HEK293 (cell line): ENCODE measurements around the gene TRMT44.

Experiments used
- CTCF ChIA-PET: fragments of 350-600 bp; formaldehyde crosslinking; extraction: SDS; loops from one replicate; lab custom pipeline; 2021; ENCODE audit warnings: antibody characterized with exemption; lab: Yijun Ruan, JAX
- POLR2A ChIA-PET: fragments of 300-600 bp; formaldehyde crosslinking; extraction: SDS; loops from one replicate; lab custom pipeline; 2020; ENCODE audit warnings: antibody characterized with exemption, inconsistent platforms; lab: Yijun Ruan, JAX
- H3K27ac ChIP-seq: fragments of 200-500 bp; sonication (Bioruptor generic); 2 replicates; pipeline ENCODE4 v1.5.1; 2014; ENCODE audit warnings: low read depth, low read length, control low read depth, inconsistent platforms; ENCODE audit errors: extremely low read depth
- H3K36me3 ChIP-seq, 2 experiments: fragments of 200-500 bp in 1 of 2; sonication (Bioruptor generic) in 1 of 2; 1 replicate in 1 of 2; 2 replicates in 1 of 2; pipeline ENCODE4 v1.5.1; 2014 to 2017; ENCODE audit warnings: inconsistent platforms in 2 of 2, low read length in 2 of 2; ENCODE audit not compliant: control insufficient read depth in 2 of 2, insufficient read depth in 1 of 2
- H3K4me1 ChIP-seq: fragments of 200-500 bp; sonication (Bioruptor generic); 2 replicates; pipeline ENCODE4 v1.5.1; 2014; ENCODE audit warnings: mild to moderate bottlenecking, low read length, inconsistent platforms; ENCODE audit not compliant: control insufficient read depth, insufficient read depth
- H3K4me3 ChIP-seq: 2 replicates; pipeline ENCODE4 v1.5.1; 2011; ENCODE audit warnings: low read depth, mild to moderate bottlenecking, control low read depth, low read length, moderate library complexity
- H3K9me3 ChIP-seq: fragments of 200-500 bp; sonication (Bioruptor generic); 2 replicates; pipeline ENCODE4 v1.5.1; 2014; ENCODE audit warnings: low read depth, low read length, inconsistent platforms; ENCODE audit not compliant: control insufficient read depth, insufficient read depth
- HOXA7 ChIP-seq: sonication (generic); formaldehyde crosslinking; IDR thresholded peaks from 2 replicates; pipeline ENCODE4 v1.8.1; 2022; ENCODE audit warnings: missing genetic modification reagents, borderline replicate concordance
- PRDM1 ChIP-seq: fragments of 450-650 bp; formaldehyde crosslinking; IDR thresholded peaks from 2 replicates; pipeline ENCODE4; 2016; ENCODE audit warnings: missing biosample characterization, missing genetic modification characterization
- TRIM28 ChIP-seq: IDR thresholded peaks from 2 replicates; pipeline ENCODE4 v1.6.1; 2011; ENCODE audit warnings: low read length, control low read depth, borderline replicate concordance
- ZFHX2 ChIP-seq: fragments of 450-650 bp; formaldehyde crosslinking; conservative IDR thresholded peaks from 2 replicates; pipeline ENCODE4 v1.5.1; 2016; ENCODE audit warnings: missing biosample characterization, missing genetic modification characterization
- ZNF529 ChIP-seq: fragments of 450-650 bp; formaldehyde crosslinking; IDR thresholded peaks from 2 replicates; pipeline ENCODE4 v1.5.1; 2017; ENCODE audit warnings: missing genetic modification characterization, missing biosample characterization; ENCODE audit not compliant: insufficient replicate concordance
- ZNF785 ChIP-seq: fragments of 450-650 bp; formaldehyde crosslinking; IDR thresholded peaks from 2 replicates; pipeline ENCODE4 v1.5.1; 2016; ENCODE audit warnings: missing biosample characterization, missing genetic modification characterization
- TF ChIP-seq, protein P1 (sequence below): fragments of 450-650 bp; IDR thresholded peaks from 2 replicates; pipeline ENCODE4 v1.5.1; 2018; ENCODE audit warnings: missing biosample characterization, mild to moderate bottlenecking, missing genetic modification characterization
- TF ChIP-seq, protein P2 (sequence below): fragments of 450-650 bp; formaldehyde crosslinking; conservative IDR thresholded peaks from 2 replicates; pipeline ENCODE4 v1.5.1; 2016; ENCODE audit warnings: low read depth, missing biosample characterization, missing genetic modification characterization
- TF ChIP-seq, protein P3 (sequence below): fragments of 450-650 bp; formaldehyde crosslinking; IDR thresholded peaks from 2 replicates; pipeline ENCODE4 v1.5.1; 2017; ENCODE audit warnings: missing biosample characterization, missing genetic modification characterization
- TF ChIP-seq, protein P4 (sequence below): fragments of 450-650 bp; formaldehyde crosslinking; IDR thresholded peaks from 2 replicates; pipeline ENCODE4 v1.5.1; 2016; ENCODE audit warnings: missing biosample characterization, missing genetic modification characterization
- TF ChIP-seq, protein P5 (sequence below): fragments of 450-650 bp; formaldehyde crosslinking; IDR thresholded peaks from 2 replicates; pipeline ENCODE4 v1.5.1; 2016; ENCODE audit warnings: missing biosample characterization, missing genetic modification characterization

TRMT44 gene

DNA sequence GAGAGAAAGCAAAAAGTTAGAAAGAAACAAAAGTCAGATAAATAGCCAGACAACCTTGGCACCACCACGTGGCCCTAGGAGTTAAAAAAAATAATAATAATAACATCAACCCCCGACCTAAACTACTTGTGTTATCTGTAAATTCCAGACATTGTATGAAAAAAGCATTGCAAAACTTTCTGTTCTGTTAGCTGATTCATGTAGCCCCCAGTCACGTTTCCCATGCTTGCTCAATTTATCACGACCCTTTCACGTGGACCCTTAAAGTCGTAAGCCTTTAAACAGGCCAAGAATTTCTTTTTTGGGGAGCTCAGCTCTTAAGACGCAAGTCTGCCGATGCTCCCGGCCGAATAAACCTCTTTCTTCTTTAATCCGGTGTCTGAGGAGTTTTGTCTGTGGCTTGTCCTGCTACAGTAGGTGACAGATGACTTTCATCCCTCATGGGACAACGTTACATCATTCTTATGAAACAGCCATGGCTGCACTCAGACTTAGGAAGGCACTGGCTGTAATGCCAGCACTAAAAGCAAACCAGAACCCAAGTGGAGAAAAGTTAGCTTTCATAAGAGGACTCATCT is 574 bp upstream of the TRMT44 start (continued):
- TF ChIP-seq, protein P1, sequence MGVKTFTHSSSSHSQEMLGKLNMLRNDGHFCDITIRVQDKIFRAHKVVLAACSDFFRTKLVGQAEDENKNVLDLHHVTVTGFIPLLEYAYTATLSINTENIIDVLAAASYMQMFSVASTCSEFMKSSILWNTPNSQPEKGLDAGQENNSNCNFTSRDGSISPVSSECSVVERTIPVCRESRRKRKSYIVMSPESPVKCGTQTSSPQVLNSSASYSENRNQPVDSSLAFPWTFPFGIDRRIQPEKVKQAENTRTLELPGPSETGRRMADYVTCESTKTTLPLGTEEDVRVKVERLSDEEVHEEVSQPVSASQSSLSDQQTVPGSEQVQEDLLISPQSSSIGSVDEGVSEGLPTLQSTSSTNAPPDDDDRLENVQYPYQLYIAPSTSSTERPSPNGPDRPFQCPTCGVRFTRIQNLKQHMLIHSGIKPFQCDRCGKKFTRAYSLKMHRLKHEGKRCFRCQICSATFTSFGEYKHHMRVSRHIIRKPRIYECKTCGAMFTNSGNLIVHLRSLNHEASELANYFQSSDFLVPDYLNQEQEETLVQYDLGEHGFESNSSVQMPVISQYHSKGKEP (tag by site-specific recombination): no peak
- TF ChIP-seq TRIM28: no peak
- TF ChIP-seq HOXA7: no peak
- no peak for TF ChIP-seq ZNF529

DNA sequence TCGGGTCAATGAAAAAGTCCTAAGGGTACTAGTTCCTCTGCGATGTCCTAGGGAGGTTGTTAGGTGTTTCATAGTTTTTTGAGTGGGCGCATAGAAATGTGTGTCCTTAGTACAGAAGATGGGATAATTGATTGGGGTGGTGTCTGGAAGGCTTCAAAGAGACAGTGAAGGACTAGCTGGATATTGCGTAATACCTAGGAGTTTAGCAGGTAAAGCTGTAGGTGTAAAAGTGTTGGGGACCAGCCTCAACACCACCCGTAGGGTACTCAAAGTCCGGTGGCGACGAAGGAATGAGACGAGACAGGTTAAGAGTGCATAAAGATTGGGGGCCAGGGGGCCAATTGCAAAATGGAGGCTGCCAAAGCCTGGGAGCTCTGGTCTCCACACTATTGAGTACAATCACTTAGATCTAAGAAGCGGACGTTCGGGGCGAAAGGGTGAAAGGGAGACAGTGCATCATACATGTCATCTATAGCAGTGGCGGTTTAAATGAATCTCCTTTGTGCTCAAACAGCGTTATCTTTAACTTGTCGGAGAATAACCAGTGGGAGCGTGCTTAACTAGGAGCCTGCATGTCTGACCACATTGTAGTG is 1.0 kb downstream of the TRMT44 start:
- Histone ChIP-seq H3K4me3 (peak overlapping the region; percentile 59), H3K9me3 (no peaks in the 10 kb centered on the region), H3K27ac (no peak overlapping the region), H3K4me1 (0 out of 2 replicates have a peak, but pooled peaks cover 3% of the 10 kb centered on the region), H3K36me3 (peaks cover 0 to 21% of the 10 kb centered on the region in 2 experiments; a peak in 2 of 3 replicates)
- ChIA-PET CTCF (interaction anchor here (0.6 to 0.7 kb wide), 3 partner anchors 10 to 1746 kb away, joined by 3 to 4 read pairs (median 3); no protein-coding TSS in a partner anchor), POLR2A (interaction anchor here (2.2 kb wide), 1 partner anchor 13 kb away, joined by 7 read pairs; no protein-coding TSS in a partner anchor)
- TF ChIP-seq ZNF785 (tag by site-specific recombination) (no peak), PRDM1 (0 out of 2 replicates have a peak, but pooled peaks have one; percentile 25), ZFHX2 (no peak)
- TF ChIP-seq, protein P2, sequence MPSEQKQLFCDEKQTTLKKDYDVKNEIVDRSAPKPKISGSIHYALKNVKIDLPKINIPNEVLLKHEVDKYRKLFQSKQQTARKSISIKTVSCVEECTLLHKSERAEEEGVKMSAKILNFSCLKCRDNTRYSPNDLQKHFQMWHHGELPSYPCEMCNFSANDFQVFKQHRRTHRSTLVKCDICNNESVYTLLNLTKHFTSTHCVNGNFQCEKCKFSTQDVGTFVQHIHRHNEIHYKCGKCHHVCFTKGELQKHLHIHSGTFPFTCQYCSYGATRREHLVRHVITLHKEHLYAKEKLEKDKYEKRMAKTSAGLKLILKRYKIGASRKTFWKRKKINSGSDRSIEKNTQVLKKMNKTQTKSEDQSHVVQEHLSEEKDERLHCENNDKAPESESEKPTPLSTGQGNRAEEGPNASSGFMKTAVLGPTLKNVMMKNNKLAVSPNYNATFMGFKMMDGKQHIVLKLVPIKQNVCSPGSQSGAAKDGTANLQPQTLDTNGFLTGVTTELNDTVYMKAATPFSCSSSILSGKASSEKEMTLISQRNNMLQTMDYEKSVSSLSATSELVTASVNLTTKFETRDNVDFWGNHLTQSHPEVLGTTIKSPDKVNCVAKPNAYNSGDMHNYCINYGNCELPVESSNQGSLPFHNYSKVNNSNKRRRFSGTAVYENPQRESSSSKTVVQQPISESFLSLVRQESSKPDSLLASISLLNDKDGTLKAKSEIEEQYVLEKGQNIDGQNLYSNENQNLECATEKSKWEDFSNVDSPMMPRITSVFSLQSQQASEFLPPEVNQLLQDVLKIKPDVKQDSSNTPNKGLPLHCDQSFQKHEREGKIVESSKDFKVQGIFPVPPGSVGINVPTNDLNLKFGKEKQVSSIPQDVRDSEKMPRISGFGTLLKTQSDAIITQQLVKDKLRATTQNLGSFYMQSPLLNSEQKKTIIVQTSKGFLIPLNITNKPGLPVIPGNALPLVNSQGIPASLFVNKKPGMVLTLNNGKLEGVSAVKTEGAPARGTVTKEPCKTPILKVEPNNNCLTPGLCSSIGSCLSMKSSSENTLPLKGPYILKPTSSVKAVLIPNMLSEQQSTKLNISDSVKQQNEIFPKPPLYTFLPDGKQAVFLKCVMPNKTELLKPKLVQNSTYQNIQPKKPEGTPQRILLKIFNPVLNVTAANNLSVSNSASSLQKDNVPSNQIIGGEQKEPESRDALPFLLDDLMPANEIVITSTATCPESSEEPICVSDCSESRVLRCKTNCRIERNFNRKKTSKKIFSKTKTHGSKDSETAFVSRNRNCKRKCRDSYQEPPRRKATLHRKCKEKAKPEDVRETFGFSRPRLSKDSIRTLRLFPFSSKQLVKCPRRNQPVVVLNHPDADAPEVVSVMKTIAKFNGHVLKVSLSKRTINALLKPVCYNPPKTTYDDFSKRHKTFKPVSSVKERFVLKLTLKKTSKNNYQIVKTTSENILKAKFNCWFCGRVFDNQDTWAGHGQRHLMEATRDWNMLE (tag by site-specific recombination): no peak
- TF ChIP-seq, protein P3, sequence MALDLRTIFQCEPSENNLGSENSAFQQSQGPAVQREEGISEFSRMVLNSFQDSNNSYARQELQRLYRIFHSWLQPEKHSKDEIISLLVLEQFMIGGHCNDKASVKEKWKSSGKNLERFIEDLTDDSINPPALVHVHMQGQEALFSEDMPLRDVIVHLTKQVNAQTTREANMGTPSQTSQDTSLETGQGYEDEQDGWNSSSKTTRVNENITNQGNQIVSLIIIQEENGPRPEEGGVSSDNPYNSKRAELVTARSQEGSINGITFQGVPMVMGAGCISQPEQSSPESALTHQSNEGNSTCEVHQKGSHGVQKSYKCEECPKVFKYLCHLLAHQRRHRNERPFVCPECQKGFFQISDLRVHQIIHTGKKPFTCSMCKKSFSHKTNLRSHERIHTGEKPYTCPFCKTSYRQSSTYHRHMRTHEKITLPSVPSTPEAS (tag by site-specific recombination): no peak
- TF ChIP-seq, protein P4, sequence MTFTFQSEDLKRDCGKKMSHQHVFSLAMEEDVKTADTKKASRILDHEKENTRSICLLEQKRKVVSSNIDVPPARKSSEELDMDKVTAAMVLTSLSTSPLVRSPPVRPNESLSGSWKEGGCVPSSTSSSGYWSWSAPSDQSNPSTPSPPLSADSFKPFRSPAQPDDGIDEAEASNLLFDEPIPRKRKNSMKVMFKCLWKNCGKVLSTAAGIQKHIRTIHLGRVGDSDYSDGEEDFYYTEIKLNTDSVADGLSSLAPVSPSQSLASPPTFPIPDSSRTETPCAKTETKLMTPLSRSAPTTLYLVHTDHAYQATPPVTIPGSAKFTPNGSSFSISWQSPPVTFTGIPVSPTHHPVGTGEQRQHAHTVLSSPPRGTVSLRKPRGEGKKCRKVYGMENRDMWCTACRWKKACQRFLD (tag by site-specific recombination): no peak
- TF ChIP-seq, protein P5, sequence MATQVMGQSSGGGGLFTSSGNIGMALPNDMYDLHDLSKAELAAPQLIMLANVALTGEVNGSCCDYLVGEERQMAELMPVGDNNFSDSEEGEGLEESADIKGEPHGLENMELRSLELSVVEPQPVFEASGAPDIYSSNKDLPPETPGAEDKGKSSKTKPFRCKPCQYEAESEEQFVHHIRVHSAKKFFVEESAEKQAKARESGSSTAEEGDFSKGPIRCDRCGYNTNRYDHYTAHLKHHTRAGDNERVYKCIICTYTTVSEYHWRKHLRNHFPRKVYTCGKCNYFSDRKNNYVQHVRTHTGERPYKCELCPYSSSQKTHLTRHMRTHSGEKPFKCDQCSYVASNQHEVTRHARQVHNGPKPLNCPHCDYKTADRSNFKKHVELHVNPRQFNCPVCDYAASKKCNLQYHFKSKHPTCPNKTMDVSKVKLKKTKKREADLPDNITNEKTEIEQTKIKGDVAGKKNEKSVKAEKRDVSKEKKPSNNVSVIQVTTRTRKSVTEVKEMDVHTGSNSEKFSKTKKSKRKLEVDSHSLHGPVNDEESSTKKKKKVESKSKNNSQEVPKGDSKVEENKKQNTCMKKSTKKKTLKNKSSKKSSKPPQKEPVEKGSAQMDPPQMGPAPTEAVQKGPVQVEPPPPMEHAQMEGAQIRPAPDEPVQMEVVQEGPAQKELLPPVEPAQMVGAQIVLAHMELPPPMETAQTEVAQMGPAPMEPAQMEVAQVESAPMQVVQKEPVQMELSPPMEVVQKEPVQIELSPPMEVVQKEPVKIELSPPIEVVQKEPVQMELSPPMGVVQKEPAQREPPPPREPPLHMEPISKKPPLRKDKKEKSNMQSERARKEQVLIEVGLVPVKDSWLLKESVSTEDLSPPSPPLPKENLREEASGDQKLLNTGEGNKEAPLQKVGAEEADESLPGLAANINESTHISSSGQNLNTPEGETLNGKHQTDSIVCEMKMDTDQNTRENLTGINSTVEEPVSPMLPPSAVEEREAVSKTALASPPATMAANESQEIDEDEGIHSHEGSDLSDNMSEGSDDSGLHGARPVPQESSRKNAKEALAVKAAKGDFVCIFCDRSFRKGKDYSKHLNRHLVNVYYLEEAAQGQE (tag by site-specific recombination): no peak
